Measurements from ENCODE around the gene ANKHD1.
"Not testable (repeated sequence)": the region's sequence is repeated elsewhere in the genome, so short reads cannot be mapped to it uniquely, and the experiment has no call there.

ANKHD1 gene

DNA sequence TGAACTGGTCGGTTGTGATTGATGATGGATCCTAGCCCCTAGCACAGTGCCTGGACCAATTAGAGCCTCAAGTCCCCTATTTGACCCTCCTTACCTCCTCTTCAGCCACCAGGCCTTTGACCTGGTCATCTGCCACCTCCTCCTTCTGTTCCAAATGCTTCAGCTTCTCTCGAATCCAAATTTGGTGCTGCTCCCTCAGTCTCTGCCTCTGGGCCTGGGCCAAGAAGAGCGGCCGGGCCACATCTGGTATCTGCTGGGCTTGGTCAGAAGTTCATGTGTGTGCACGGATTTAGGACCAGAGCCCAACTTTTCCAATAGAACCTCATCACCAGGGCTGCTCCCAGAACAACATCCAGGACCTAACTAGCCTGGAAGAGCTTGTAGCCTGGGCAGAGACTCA, 169.5 kb downstream of the ANKHD1 start:
- H3K4me3 ChIP-seq (ENCODE audit: low read length), result no peak overlapping the region
- no peak for DNase-seq (ENCODE audit: low read depth, low spot score)

DNA sequence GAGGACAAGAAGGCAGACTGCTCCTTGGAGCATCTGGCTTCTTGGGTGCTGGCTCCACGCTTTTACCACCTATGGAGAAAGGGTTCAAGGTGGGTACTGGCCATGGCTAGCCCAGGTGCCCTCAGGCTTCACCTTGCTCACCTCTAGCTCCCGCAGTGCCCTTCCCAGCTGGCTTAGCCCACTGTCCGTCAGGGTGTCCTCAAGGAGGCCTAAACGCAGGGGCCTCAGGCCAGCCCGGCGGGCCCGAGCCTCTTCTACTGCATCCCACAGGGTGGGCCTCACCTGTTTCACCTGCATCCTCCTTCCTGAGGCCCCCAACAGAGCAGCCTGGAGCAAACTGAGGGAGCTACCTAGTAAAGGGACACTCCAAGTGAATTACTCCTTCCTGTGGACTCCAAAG, 172.1 kb downstream of the ANKHD1 start:
- H3K4me3 ChIP-seq (ENCODE audit: low read length), result no peak overlapping the region
- no peak for DNase-seq (ENCODE audit: low read depth, low spot score)

DNA sequence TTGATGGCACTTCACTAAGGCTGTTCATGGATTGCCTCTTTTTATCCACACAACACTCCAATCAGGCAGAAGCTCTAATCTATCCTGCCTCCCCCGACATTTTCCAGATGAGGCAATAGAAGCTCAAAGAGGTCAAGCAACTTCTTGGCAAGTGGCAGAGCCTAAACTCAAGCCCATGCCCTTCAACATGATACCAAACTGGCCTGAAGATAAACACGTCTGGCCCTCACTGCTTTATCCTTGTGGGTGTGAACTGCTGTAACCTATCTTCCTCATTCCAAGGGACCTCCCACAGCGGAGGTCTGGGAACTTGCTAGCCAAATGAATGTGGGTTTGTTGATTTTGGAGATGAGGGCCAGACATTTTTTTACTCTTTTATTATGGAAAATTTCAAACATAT, 172.5 kb downstream of the ANKHD1 start:
- H3K4me3 ChIP-seq (ENCODE audit: low read length), result no peak overlapping the region
- DNase-seq (ENCODE audit: low read depth, low spot score), result no peak

DNA sequence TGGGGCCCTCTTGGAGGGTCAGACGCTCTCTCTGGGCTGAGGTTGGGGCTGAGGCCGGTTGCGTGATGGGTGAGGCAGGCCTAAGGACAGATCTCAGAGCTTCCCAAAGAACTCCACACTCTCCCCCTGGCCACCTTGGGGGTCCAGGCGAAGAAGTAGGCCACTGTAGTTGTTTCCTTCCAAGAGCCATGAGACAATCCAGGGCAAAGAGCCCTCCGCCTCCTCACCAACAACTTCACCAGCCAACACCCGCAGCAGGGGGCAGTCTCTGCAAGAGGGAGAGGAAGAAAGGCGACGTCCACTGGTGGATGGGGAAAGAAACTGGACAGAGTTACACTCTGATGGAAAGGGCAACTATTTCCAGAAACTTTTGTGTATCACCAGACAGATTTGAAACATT, 173.7 kb downstream of the ANKHD1 start:
- no peak for DNase-seq (ENCODE audit: low read depth, low spot score)
- no peak overlapping the region for H3K4me3 ChIP-seq (ENCODE audit: low read length)

DNA sequence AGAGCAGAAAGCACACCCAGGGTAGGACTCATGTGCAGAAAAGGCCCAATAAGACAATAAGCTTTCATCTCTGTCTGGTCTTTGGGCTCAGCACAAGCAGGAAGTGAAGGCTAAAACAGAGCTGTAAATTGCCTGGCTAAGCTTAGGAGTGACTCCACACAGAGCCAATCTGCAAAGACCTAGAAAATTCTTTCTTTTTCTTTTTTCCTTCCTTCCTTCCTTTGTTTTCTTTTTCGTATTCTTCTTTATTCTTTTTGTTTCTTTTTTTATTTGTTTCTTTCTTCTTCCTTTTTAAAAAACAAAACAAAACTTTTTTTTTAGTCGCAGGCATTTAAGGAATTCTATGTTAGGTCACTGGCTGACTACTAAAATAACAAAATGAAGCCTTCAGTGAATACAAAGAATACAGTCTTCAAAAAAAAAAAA, 175.2 kb downstream of the ANKHD1 start:
- no peak overlapping the region for H3K4me3 ChIP-seq (ENCODE audit: low read length)

DNA sequence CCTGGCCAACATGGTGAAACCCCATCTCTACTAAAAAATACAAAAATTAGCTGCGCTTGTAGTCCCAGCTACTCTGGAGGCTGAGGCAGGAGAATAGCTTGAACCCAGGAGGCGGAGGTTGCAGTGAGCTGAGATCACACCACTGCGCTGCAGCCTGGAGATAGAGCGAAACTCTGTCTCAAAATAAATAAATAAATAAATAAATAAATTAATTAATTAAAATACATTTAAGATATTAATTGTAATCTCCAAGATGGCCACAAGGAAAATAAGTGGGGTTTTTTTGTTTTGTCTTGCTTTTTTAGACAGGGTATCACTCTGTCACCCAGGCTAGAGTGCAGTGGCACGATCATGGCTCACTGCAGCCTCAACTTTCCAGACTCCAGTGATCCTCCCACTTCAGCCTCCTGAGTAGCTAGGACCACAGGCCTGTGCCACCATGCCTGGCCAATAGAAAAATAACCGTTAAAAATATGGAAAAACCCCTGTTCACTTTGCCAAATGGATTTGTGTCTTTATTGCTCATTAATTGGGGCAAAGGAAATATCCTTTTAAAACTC, 177.6 kb downstream of the ANKHD1 start:
- not testable (repeated sequence) for H3K4me3 ChIP-seq (ENCODE audit: low read length); DNase-seq (ENCODE audit: low read depth, low spot score)

More for the DNA sequence above, 175.2 kb downstream of the ANKHD1 start:
- DNase-seq (ENCODE audit: low read depth, low spot score), result no peak

DNA sequence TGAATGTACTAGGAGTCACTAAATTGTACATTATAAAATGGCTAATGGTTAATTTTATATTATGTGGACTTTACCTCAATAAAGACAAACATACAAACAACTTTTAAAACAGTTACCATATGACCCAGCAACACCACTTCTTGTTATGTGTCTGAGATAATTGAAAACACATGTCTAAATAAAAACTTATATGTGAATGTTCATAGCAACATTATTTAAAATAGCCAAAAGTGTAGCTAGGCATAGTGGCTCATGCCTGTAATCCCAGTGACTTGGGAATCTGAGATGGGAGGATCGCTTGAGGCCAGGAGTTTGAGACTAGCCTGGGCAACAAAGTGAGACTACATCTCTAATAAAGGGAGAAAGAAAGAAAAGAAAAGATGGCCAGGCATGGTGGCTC, 185.9 kb downstream of the ANKHD1 start:
- H3K4me3 ChIP-seq (ENCODE audit: low read length), result no peak overlapping the region
- no peak for DNase-seq (ENCODE audit: low read depth, low spot score)

DNA sequence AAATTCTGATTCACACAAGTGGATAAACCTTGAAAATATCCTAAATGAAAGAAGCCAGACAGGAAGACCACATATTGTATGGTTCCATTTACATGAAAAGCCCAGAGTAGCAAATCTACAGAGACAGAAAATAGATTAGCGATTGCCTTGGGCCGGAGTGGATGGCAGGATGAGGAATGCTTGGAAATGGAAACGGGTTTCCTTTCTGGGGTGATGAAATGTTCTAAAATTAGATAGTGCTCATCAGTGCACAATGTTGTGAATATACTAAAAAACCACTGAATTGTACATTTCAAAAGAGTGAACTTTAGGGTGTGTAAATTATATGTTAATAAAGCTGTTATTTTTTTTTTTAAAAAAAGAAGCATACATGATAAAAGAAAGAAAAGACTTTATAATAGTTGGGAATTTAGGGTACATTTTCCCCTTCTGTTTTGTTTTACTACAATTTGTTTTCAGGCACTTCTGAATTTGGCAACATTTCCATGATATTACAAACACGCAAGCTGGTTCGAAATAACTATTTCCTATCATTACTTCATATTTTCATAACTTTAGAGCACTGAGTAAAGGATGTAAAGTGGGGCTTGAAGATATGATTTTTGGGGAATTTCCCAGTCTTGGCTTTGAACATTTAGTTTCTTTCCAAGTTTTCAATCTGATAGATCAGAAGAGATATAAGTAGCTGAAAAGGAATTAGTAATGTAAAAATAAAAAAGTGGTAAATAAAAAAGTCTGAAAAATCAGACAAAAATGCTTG, 186.9 kb downstream of the ANKHD1 start:
- no peak overlapping the region for H3K4me3 ChIP-seq (ENCODE audit: low read length)
- DNase-seq (ENCODE audit: low read depth, low spot score), result no peak
